ENCODE results near the gene HECTD4.

- no peak for TF ChIP-seq CTCF (IDR thresholded peaks at IDR 0.05)
- no peak for TF ChIP-seq POLR2A (IDR thresholded peaks at IDR 0.05)
Observed at GRCh38 chr12:112424126-112424525, 41.9 kb upstream of the HECTD4 start.

Data from body of pancreas (tissue), 4 donors.